Measurements from ENCODE around the gene CELF2.
"Not testable (repeated sequence)": the region's sequence is repeated elsewhere in the genome, so short reads cannot be mapped to it uniquely, and the experiment has no call there.

Gene CELF2

DNA sequence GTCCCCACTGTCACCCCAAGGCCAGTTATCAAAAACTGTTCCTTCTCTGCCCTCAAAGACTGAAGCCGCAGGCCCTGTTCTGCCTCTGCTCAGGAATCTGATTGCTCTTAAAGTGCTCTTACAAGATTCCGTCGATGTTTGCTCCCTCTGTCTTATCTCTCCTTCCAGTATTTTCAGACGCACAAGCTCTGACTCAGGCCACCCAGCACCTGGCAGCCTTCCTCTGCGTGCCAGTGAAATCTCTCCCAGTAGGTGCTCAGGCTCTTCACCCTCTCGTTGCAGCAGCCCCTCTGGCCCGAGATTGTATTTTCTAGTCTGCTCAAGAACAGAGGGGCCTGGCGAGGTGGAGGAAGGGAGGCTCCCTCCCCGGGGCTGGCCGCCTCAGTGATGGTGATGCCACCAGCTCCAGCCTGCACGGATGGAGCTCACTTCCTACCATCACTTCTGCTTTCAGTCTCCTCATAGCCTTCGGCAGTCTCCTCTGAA lies 317.5 kb downstream of the CELF2 start:
- no peak for DNase-seq

DNA sequence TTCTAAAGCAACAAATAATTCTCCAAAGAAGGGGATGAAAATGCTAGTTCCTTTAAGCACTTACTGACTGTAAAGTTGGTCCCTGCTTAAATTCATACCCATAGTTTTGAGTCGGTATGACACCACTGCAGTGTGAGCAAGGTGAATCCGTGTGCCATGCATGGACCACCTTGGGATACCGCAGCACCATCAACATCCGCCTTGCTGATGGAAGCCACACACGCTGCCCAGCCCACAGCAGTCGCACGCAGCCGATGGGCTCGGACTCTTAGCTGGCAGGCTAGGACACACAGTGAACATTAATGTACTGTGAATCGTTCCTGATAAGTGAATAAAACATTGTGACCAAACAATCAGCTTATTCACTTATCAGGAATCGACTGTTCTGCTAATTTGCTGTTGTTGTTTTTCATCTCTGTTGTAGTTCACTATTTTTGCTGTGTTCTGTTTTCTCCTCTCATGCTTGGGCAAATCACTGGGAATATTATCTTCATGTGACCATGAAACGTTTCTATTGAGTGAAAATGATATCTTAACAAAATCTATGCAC lies 318.3 kb downstream of the CELF2 start:
- no peak for DNase-seq

DNA sequence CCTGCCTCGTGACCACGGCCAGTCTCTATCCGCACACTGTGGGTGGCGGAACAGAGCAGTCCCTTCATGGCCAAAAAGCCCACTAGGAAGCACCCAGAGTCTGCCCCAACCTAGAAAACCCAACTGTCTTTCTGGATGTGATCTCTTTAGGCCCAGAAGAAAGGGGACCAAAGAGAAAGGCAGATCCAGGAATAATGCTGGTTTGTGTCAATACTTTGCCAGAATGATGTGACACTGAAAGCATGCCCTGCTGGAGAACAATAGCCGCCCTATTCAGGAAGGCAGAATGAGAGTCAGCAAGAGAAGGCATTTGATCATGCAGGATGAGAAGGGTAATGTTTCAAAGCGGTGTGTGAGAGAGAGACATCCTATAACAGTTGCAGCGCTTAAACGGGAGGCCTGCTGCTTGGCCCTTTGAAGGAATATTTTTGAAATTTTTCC lies 319.1 kb downstream of the CELF2 start:
- no peak for DNase-seq

DNA sequence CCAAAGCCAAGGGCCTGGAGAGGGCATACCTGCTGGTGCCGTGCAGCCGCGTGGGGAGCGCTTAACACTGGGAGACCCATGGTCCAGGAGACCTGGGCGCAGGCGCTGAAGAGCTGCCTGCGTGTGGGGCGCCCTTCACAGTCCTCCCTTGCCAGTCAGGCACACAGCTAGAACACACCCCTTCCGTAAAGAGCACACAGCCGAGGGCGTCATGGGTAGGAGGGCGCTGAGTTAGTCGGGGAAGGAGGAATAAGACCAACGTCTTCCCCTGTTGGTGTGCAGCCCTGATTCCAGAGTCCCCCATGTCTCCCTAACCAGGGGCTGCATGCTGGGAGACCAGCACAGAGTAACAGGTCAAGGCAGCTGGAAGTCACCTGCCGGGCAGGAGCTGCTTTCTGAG lies 319.8 kb downstream of the CELF2 start:
- DNase-seq, result no peak

DNA sequence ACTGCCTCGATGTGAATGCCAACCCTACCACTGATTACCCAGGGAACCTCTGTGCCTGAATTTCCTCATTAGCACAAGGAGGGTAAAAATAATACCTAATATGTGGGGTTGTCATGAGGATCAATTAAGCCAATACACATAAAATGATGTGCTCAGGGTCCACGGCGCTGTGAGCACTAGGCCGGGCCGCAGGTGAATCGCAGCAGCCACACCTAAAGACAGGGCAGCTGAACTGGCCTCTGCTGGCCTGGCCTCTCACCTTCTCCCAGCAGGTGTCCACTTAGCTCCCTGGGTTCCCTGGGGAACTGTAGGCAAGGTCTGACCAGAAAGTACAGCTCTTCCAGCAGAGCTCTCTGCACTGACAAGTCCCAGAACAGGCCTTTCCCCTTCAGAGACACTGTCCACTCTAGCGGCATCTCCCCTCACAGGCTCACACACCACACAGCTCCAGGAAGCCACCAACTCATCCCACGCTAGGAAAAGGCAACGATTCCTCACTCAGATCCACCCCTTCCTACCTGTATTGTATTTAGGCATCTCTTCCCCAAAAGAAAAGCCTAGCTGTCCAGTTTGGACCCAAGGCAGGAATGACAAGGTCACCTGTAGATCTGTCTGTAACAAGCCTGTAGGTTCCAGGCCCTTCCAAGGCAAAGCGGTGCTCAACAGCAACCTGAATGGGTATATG lies 320.6 kb downstream of the CELF2 start:
- no peak for DNase-seq

DNA sequence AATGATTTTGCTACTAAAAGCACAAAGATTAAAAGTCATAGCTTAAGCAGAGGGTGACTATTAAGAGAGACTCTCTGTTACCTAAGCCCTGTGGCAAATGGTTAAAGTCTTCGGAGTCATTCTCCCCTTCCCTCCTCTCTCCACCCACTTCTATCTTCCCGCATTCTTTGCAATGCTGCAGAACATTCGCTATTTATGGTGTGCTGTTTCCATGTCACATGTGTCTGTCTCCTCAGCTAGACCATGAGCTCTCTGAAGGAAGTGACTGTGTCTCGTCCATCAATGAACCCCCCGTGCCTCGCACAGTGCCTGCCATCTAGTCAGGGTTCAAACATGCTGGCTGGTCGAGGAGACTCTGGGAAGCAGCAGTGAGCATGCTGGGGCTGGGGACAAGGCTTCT lies 321.3 kb downstream of the CELF2 start:
- no peak for DNase-seq

DNA sequence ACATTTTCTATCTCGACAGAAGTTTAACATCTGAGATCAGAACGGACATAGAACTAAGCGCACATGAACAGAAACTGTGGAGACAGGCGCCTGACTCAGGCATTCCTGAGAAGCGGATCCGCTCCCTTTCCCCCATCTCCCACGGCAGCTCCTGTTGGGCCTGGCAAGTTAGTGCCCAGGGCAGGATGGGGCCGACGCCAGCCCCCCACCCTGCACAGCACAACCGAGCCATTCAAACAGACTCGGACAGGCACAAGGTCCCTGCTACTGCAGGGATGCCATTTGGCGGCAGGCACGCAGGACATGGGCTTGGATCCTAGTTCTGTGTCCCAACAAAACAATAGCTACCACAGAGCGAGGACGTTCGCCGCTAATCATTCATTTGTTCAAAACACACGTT lies 322.0 kb downstream of the CELF2 start:
- DNase-seq, result no peak

DNA sequence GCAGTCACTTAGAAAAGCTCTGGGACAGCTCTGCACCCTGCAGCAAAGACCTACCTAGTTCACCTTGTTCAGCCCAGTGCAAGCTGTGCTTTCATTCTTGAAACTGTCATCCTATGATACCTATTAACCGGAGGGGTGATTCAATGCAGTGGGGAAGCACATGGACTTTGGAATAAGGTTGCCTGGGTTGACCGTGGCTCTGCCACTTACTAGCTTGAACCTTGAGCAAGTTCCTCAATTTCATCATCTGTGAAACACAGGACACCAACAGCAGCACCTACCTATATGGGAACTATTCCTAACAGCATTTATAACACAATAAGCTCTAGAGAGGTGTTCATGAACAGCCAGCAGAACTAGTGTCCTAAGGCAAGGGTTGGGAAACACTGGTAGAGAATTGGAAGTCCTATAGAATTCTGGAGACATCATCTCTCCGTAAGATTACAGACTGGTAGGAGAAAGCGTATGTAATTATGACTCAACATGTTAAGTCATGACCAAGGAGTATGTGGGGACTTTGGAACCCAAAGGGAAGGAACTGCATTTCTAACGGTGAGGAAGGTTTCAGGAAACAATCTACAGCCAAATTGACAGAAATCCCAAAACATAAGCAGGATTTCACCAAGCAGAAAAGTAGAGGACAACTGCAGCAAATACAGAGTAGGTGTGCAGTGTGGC lies 323.8 kb downstream of the CELF2 start:
- DNase-seq, result no peak

DNA sequence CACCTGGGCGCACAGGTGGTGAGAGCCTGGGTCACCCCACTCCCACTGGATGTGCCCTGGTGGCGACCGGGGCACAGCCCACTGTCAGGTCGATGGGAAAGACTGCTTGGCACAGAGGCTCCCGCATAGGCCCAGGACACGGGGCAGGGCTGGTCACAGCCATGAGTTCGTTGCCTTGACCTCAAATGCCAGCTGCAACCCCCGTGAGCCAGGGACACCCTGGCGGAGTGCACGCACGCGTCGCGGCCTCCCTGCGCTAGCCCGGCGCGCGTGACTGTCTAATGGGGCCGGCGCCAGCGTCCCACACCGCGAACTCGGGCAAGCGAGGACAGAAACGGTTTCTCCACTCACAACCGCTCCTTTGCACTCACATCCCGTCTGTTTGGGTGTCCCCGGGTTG lies 326.4 kb downstream of the CELF2 start:
- DNase-seq, result no peak

DNA sequence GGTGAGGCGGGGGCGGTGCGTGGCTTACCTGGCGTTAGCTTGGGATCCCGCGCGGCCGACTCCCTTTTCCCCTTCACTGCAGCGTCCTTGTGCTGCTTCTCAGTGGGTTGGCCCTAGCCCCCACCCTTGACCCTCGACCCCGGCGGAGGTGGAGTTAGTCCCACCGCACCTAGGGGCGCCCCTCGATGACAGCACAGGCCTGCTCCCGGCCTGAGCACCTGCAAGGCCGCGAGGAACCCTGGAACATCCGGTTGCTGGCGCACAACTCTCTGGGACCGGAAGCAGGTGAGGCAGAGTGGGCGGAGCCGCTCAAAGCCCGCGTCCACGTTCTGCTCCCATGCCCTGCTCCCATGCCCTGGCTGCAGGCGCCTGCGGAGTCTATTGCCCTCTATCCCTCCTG lies 326.9 kb downstream of the CELF2 start:
- DNase-seq, result no peak

DNA sequence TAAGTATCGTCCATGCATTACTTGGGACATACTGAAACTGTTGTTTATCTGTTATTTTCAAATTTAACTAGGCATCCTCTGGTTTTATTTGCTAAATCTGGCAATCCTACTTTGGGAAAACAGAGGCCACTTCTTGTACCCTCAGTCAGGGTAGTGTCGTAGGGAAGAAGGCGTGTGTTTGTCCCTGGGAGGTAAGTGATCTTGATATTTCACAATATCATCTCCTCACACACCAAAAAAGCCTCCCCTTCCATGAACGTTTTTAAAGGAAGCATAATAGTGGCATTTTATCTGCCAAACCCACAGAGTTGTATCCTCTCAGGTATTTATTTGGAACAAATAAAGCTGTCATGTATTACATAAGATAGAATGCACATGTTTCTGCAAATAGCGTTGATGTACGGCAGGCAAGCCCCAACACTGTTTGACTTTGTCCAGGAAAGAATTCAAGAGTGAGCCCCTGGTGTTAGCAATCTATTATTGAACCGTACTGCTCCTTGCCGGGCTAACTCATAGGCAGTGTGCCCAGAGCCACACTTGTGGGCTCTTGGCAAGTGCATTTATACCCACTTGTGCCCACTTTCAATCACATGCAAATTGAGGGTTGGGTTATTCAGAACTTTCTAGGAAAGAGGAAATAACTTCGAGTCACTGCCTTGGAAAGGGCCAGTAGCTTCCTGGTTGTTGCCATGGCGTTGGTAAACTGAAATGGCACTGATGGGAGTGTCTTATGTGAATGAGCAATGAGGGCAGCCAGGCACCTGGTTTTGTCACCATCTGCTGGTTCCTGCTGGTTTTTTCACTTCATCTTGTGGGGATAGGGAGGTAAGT lies 327.8 kb downstream of the CELF2 start:
- DNase-seq, result no peak

DNA sequence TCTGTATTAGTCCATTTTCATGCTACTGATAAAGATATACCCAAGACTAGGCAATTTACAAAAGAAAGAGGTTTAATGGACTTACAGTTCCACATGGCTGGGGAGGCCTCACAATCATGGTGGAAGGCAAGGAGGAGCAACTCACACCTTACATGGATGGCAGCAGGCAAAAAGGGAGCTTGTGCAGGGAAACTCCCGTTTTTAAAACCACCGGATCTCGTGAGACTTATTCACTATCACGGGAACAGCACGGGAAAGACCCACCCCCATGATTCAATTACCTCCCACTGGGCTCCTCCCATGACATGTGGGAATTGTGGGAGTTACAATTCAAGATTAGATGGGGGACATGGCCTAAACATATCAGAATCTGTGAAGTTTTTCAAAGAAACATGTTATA lies 329.9 kb downstream of the CELF2 start:
- not testable (repeated sequence) for DNase-seq

DNA sequence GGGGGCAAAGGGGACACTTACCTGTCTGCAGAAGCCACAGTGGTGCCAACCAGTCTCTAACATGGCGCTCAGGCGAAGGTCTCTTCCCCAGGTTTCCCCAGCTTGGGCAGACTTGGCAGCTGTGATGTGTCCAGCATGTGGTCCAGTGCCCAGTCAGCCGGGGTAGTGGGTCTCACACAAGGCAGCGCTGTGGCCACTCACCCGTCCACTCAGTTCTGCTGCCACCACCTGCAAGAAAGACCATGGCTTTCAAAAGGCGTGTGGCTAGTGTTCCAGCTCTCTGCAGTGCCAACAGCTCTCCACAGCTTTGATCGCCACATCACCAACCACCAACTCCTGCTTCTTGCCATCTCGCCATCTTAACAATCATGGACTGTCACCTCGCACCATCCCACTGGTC lies 334.1 kb downstream of the CELF2 start:
- DNase-seq, result no peak

DNA sequence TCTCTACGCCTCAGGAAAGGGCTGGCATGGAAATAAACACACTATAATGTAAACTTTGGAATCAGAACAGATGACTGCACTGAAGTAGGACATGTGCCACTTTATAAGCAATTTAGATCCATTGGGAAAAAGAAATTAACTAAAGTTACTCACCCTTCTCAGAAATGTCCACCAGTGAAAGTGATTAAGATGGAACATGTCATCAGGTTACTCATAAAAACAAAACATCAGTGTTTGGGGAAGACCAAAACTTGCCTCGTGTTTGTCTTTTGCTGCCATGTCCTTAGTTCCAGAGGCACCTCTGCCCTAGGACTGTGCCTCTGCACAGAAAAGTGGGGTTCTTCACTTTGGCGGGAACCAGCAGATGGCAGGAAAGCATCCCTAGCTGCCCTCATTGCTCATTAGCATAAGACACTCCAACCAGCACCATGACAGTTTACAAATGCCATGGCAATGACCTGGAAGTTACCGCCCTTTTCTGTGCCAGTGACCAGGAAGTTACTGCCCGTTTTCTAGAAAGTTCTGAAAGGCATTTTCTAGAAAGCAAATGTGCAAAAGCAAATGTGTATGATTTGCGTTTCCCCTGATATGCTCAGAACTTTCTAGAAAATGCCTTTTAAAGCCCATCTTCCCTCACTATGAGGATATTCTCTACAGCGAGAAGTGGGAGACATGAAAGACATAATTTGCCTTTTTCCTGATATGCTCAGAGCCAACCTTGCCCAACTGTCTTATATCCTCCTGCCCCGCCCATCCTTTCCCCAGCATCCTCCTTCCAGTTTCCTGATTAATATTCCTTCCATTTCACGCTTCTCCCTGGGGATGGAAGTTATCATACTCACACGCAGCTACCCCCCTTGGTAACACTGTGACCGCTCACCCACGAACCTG lies 335.6 kb downstream of the CELF2 start:
- no peak for DNase-seq

DNA sequence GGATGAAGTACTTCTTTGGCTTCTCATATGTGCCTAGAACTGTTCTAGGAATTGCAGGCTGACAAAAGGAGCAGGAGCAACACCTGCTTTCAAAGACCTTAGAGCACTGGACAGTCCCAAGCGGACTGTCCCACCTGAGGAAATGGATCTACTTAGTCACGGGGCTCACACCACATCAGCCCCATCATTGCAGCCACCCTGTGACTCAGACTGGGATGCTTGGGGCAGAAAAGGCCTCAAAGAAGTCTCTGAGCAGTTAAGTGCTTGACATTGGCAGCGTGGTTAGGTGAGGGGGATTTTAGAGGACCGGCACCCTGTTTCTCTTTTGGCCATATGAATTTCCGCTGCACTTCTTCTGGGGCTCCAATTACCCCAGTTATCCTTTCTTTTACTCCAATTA lies 337.2 kb downstream of the CELF2 start:
- no peak for DNase-seq

DNA sequence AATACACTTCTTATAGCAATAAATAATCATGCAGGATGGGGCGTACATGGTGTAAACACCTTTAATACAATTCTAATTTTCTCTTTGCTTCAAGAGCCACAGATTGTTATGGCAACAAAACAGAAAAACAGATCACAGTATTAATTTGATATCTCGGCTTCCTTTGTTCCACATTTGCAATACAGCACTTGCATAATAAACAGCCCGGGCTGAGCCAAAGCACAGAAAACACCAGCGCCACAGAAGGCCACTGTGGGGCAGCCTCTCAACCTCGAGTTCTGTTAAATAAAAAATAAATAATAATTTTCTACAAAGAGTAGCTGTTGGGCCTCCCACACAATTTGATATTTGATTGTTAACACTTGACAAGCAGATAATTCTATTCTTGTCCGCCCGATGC lies 337.9 kb downstream of the CELF2 start:
- no peak for DNase-seq

DNA sequence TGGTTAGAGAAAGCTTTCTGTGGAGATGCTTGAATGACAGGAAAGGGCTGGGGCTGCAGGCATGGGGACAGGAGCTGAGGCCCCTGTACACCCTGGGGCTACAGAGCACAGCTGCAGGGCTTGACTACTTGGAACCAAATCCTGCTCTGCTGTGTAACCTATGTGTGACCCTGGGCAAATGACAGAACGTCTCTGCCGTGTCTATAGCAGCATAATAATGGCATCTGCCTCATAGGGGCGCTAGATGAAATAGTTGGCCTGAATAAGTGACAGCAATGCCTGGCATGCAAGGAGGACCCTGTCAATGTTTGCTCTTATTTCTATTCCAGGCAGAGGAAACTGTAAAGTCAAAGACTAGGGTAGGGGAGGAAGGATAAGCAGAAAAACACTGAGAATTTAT lies 339.8 kb downstream of the CELF2 start:
- no peak for DNase-seq

DNA sequence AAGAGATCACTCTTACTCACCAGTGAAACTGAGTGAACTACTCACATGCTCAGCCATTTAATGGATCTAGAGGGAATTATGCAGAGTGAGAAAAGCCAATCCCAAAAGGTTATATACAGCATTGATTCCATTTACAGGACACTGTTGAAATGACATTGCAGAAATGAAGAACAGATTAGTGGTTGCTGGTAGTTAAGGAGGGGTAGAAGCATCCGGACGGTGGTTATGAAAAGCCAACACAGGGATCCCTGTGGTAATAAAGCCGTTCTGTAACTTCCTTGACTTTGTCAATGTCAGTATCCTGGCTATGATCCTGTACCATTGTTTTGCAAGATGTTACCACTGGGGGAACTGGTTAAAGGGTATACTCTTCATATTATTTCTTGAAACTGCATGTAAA lies 340.3 kb downstream of the CELF2 start:
- no peak for DNase-seq

DNA sequence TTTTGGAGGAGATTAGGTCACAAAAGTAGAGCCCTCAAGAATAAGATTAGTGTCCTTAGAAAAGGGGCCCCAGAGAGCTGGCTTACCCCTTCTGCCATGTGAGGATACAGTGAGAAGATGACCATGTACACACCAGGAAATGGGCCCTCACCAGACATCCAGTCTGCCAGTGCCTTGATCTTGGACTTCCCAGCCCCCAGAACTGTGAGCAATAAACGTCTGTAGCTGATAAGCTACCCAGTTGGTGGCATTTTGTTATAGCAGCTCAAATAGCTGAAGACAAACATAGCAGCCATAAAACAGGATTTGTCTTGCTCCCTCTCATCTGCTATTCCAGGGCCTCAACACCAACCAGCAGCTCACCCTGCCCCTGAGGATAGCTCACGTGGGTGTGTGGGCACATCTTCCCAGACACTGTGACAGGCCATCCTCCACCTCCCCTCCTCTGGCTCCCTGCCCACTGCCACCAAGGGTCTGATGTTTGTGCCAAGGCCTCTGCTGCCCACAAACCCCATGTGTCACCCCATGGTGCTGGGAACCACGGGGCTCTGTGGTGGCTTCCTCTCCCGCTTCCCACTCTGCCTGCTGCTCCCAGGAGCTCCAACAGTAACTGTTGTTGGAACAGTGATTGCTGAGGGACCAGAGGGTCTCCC lies 341.4 kb downstream of the CELF2 start:
- no peak for DNase-seq

DNA sequence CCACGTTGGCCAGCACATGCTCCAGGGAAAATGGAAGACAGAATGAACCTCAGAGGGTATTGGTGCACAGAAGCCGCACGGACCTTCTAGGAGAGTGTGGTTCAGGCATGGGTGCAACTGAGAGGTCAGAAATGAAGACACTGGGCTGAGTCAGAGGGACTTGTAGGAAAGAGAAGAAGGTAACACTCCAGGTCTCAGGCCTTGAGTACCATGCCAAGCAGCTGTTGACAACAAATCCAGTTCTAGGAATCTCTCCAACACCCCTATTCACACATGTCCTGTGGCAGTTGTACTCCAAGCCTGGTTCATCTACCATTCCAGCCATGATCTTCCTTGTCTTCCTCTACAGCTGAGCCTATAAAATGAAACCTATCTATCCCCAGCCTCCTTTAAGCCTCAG lies 342.2 kb downstream of the CELF2 start:
- no peak for DNase-seq

DNA sequence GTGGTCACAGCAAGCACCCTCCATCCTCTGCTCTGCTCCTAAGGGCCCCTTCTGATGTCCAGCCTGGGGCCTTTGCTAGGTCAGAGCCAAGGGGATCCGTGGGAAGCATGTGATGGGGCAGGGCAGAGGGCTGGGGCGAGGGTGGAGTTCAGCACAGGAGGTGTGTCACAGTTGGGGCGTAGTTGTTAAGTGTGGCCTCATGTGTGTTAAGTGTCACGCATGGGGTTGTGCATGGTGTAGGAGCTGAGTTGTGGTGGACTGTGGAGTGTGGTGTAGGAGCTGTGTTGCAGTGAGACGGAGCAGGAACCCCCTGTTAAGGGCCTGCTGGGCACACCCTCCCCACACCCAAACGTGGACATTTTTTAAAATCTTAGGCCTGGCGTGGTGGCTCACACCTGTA lies 345.8 kb downstream of the CELF2 start:
- no peak for DNase-seq

DNA sequence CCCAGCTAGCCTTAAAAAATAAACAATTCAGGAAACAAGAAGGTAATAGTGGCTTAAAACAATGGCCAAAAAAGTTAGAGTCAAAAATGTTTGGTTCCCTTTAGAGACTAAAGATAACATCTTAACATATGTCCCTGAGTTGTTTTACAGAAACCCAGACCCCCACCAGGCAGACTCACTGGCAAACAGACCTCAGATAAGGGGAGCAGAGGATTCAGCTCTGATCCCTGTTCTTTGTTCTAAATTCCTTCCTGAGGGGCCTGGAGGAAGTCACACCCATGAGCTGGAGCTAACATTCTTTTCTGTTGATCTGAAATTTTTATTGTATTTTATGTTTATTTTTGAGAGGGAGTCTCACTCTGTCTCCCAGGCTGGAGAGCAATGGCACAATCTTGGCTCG lies 346.6 kb downstream of the CELF2 start:
- no peak for DNase-seq
